Activated naive CD4-positive, alpha-beta T cell treated with anti-CD3 and anti-CD28 coated beads, Interleukin-2, amount 10 ng/mL, durations not matched to agents 7 days and 5 days (primary cell): Measurements from ENCODE around the gene MYF6.
"Not testable (repeated sequence)": the region's sequence is repeated elsewhere in the genome, so short reads cannot be mapped to it uniquely, and the experiment has no call there.

ENCODE experiments used
- CTCF ChIA-PET: fragments of 350-600 bp; sonication (Branson Sonifier 250); formaldehyde crosslinking; loops from one replicate; lab custom pipeline; 2021; ENCODE audit warnings: antibody characterized with exemption; lab: Charles Lee
- DNase-seq: peaks from one replicate; pipeline ENCODE4 v3.0.0-alpha.2; 2020
- H3K27ac Mint-ChIP-seq: one replicate; pipeline ENCODE4 v1.8.0; 2021; ENCODE audit warnings: mild to moderate bottlenecking, moderate library complexity, mixed read lengths
- H3K27me3 Mint-ChIP-seq: one replicate; pipeline ENCODE4 v1.8.0; 2021; ENCODE audit warnings: mild to moderate bottlenecking, mixed read lengths
- H3K36me3 Mint-ChIP-seq: one replicate; pipeline ENCODE4 v1.8.0; 2021; ENCODE audit warnings: mixed read lengths
- H3K4me1 Mint-ChIP-seq: one replicate; pipeline ENCODE4 v1.8.0; 2021; ENCODE audit warnings: mixed read lengths
- H3K4me3 Mint-ChIP-seq: one replicate; pipeline ENCODE4 v1.8.0; 2021; ENCODE audit warnings: mild to moderate bottlenecking, moderate library complexity, mixed read lengths
- H3K9me3 Mint-ChIP-seq: one replicate; pipeline ENCODE4 v1.8.0; 2021; ENCODE audit warnings: mixed read lengths

MYF6 gene

DNA sequence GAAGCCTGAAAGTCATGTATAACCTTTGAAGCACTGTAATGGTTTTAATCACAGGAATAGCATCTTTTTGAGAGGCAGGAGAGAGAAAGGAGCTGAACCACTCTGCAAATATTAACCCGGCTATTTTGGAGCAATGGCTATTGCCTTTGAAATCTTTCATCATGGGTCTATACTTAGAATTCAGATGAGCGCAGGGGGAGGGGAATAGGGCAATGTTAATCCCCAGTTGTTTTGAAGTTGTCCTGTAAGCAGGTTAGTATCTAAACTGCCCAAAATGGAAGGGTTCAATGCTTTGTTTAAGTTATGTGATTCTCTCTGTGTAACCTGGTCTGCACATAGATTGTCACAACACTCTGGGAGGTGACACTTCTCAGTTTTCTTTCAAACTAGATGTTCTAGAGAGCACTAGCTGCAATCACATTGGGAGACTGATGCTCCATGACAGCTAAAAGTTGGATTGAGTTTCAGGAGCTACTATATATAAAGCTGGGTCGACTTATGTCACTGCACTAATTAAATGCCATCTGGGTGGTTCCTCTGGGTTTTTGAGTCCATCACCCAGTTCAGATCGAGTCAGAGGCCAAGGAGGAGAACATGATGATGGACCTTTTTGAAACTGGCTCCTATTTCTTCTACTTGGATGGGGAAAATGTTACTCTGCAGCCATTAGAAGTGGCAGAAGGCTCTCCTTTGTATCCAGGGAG lies at the start of gene MYF6:
MYF6 (plus strand) TSS at position 509 of the 704 bp plus-strand sequence; CDS start at position 595, 86 bp downstream.
- no peaks in the 10 kb centered on the region for H3K36me3 Mint-ChIP-seq
- H3K4me3 Mint-ChIP-seq = no peak within 1 kb of the TSS
- no peak for DNase-seq
- CTCF ChIA-PET = no interaction called here
- H3K9me3 Mint-ChIP-seq = no peaks in the 10 kb centered on the region
- peaks cover 32% of the 10 kb centered on the region for H3K27me3 Mint-ChIP-seq
- H3K4me1 Mint-ChIP-seq = no peaks in the 10 kb centered on the region
- H3K27ac Mint-ChIP-seq = no peak within 1 kb of the TSS

DNA sequence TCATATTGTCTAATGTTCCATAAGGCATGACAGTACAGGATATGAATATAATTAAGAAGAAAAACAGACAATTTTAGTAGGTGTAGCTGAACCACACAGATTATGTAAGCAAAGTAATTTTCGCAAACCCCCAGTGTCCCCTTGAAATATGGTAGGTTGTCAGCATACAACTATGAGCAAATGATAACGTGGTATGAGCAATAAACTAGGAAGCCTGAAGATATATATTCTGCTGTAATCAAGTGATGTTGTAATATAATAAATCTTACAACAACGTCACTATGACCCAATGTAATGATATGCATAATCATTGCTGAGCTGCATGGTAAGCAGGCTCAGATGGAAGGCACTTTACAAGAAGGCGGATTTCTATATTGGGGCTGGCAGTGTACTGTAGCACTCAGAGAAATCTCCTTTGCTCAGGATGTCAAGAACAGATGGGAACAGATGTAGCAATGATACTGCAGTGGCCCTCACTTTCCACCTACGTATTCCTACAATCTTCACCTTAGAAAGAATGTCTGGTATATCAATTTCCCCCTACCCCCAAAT lies 47.8 kb upstream of the MYF6 start:
- no peaks in the 10 kb centered on the region for H3K9me3 Mint-ChIP-seq
- no peaks in the 10 kb centered on the region for H3K27me3 Mint-ChIP-seq
- CTCF ChIA-PET = no interaction called here
- H3K4me1 Mint-ChIP-seq = no peaks in the 10 kb centered on the region
- no peak for DNase-seq
- no peak overlapping the region for H3K4me3 Mint-ChIP-seq
- no peak overlapping the region for H3K27ac Mint-ChIP-seq
- H3K36me3 Mint-ChIP-seq = no peaks in the 10 kb centered on the region

DNA sequence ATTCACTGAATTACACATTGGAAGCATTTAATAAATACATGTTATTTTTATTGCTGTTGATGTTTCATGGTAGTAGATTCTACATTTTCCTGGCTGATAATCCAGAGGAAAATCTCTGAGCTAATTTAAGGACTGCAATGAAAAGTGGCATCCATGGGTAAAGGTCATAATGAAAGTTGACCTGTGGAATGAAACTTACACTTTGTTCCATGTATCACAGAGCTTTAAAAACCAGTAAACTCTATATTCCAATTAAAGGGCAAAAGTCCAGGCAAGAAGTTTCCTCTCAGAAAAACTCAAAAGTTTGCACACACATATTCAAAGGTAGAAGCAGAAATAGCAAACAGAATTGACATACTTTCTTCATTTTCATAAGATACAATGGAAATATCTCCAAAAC lies 44.8 kb upstream of the MYF6 start:
- Mint-ChIP-seq H3K27ac (no peak overlapping the region), H3K27me3 (no peaks in the 10 kb centered on the region), H3K36me3 (no peaks in the 10 kb centered on the region), H3K4me3 (no peak overlapping the region), H3K4me1 (no peaks in the 10 kb centered on the region), H3K9me3 (peaks cover 2% of the 10 kb centered on the region)
- CTCF ChIA-PET = no interaction called here
- no peak for DNase-seq

- H3K4me3 Mint-ChIP-seq = no peak overlapping the region
- no peaks in the 10 kb centered on the region for H3K27me3 Mint-ChIP-seq
- CTCF ChIA-PET = no interaction called here
- H3K27ac Mint-ChIP-seq = no peak overlapping the region
- H3K36me3 Mint-ChIP-seq = no peaks in the 10 kb centered on the region
- H3K4me1 Mint-ChIP-seq = no peaks in the 10 kb centered on the region
- DNase-seq = no peak
- peaks cover 3% of the 10 kb centered on the region for H3K9me3 Mint-ChIP-seq
These were observed 37.2 kb upstream of the MYF6 start for GRCh38 chr12:80670214-80670613.

DNA sequence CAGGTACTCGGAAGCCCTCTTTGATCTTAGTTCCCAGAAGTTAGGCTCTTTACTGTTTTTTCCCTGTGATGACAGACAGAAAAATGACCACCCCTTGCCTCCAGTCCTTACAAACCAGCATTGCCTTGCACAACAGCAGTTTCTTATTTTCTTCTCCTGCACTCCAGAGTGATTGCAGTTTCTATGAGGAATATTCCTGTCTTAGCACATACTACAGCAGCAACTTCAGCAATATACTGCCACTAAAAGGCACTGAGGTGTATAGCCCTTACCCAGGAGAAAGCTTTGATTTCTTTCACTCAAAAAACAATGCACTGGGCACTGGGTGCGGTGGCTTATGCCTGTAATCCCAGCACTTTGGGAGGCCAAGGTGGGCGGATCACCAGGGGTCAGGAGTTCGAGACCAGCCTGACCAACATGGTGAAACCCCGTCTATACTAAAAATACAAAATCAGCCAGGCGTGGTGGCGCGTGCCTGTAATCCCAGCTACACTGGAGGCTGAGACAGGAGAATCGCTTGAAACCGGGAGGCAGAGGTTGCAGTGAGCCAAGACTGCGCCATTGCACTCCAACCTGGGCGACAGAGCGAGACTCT lies 31.3 kb upstream of the MYF6 start:
- H3K9me3 Mint-ChIP-seq, H3K27me3 Mint-ChIP-seq, H3K4me1 Mint-ChIP-seq, H3K4me3 Mint-ChIP-seq, DNase-seq, H3K36me3 Mint-ChIP-seq, CTCF ChIA-PET: not testable (repeated sequence)
- H3K27ac Mint-ChIP-seq = peak overlapping the region; percentile 33

DNA sequence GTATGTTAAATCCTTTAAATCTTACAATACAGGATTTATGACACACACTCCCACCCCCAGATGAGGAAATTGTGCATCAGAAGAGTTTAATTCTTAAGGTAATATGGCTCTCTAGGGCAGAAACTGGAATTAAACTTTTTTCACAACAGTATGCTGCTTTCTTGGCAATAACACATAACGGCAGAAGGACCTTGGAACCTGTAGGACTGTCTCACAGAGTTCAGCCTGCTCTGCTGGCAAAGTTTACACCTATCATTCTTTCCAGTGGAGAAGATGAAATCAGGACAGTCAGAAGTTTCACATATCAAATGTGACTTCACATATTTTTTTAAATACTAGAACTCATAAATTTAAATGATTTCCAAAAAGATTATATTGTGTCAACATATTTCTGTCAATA lies 30.6 kb upstream of the MYF6 start:
- Mint-ChIP-seq H3K27ac (no peak overlapping the region), H3K27me3 (no peaks in the 10 kb centered on the region), H3K4me1 (no peaks in the 10 kb centered on the region), H3K4me3 (no peak overlapping the region), H3K9me3 (peaks cover 2% of the 10 kb centered on the region), H3K36me3 (no peaks in the 10 kb centered on the region)
- no peak for DNase-seq
- CTCF ChIA-PET = no interaction called here

DNA sequence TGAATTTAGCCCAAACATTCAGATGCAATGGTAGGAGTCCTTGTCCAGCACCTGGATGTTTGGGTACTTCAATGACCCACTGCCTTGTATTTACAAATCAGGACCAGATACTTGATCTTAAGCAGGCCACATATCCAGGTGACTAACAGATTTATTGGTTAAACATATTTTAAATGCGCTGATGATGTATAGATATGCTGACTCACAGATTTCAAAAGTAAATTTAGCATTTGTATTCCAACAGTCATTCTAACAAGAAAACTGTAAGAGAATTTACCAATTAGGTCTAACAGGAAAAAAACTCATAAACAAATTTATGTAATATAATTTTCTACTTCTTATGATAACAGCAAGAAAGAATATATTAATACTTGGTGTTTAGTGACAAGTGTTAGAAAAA lies 29.4 kb upstream of the MYF6 start:
- DNase-seq = no peak
- CTCF ChIA-PET = no interaction called here
- H3K27me3 Mint-ChIP-seq = no peaks in the 10 kb centered on the region
- no peaks in the 10 kb centered on the region for H3K36me3 Mint-ChIP-seq
- no peak overlapping the region for H3K27ac Mint-ChIP-seq
- no peaks in the 10 kb centered on the region for H3K4me1 Mint-ChIP-seq
- peaks cover 2% of the 10 kb centered on the region for H3K9me3 Mint-ChIP-seq
- H3K4me3 Mint-ChIP-seq = no peak overlapping the region

GRCh38 chr12:80679346-80680131 lies 27.9 kb upstream of the MYF6 start:
- Mint-ChIP-seq H3K4me1 (no peaks in the 10 kb centered on the region), H3K27ac (no peak overlapping the region), H3K9me3 (peaks cover 2% of the 10 kb centered on the region), H3K4me3 (no peak overlapping the region), H3K36me3 (no peaks in the 10 kb centered on the region), H3K27me3 (no peaks in the 10 kb centered on the region)
- CTCF ChIA-PET = no interaction called here
- DNase-seq = no peak

GRCh38 chr12:80681287-80681686 lies 26.1 kb upstream of the MYF6 start:
- Mint-ChIP-seq H3K9me3 (peaks cover 2% of the 10 kb centered on the region), H3K27me3 (no peaks in the 10 kb centered on the region), H3K4me1 (no peaks in the 10 kb centered on the region), H3K27ac (no peak overlapping the region), H3K36me3 (no peaks in the 10 kb centered on the region), H3K4me3 (no peak overlapping the region)
- DNase-seq = no peak
- CTCF ChIA-PET = no interaction called here

- H3K9me3 Mint-ChIP-seq = peaks cover 2% of the 10 kb centered on the region
- H3K27ac Mint-ChIP-seq = no peak overlapping the region
These were observed 25.6 kb upstream of the MYF6 start for GRCh38 chr12:80681786-80682185.

GRCh38 chr12:80684077-80684495 lies 23.3 kb upstream of the MYF6 start:
- CTCF ChIA-PET = no interaction called here
- no peaks in the 10 kb centered on the region for H3K36me3 Mint-ChIP-seq
- H3K4me3 Mint-ChIP-seq = no peak overlapping the region
- no peak for DNase-seq
- H3K4me1 Mint-ChIP-seq = no peaks in the 10 kb centered on the region
- H3K9me3 Mint-ChIP-seq = no peaks in the 10 kb centered on the region
- H3K27me3 Mint-ChIP-seq = no peaks in the 10 kb centered on the region
- H3K27ac Mint-ChIP-seq = no peak overlapping the region

More at GRCh38 chr12:80681786-80682185, 25.6 kb upstream of the MYF6 start:
- CTCF ChIA-PET = no interaction called here
- Mint-ChIP-seq H3K27me3 (no peaks in the 10 kb centered on the region), H3K4me3 (no peak overlapping the region), H3K36me3 (no peaks in the 10 kb centered on the region), H3K4me1 (no peaks in the 10 kb centered on the region)
- DNase-seq = no peak

DNA sequence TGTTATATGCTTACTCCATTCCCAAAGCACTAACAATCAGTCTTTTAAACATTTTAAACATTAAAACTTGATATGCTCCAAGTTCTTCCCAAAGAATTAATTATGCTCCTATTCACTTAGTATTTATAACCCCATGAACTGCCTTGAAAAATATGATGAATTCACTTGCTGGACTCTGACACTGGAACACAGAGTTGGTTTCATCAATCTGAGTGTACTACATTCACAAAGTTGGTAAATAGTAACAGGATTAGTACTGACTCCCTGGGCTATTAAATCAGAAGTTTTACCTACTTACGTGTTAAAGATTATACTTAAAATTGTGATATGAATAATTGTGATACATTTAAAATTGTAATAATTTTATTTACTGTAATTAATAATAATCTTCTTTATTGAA lies 17.3 kb upstream of the MYF6 start:
- Mint-ChIP-seq H3K4me1 (no peaks in the 10 kb centered on the region), H3K9me3 (no peaks in the 10 kb centered on the region), H3K36me3 (no peaks in the 10 kb centered on the region), H3K4me3 (no peak overlapping the region), H3K27ac (no peak overlapping the region), H3K27me3 (no peaks in the 10 kb centered on the region)
- DNase-seq = no peak
- CTCF ChIA-PET = no interaction called here

- no peaks in the 10 kb centered on the region for H3K27me3 Mint-ChIP-seq
- no peak overlapping the region for H3K4me3 Mint-ChIP-seq
- no peaks in the 10 kb centered on the region for H3K4me1 Mint-ChIP-seq
- no peak overlapping the region for H3K27ac Mint-ChIP-seq
- CTCF ChIA-PET = no interaction called here
- H3K9me3 Mint-ChIP-seq = no peaks in the 10 kb centered on the region
- no peaks in the 10 kb centered on the region for H3K36me3 Mint-ChIP-seq
- DNase-seq = no peak
These were observed 16.9 kb upstream of the MYF6 start for GRCh38 chr12:80690513-80690912.

DNA sequence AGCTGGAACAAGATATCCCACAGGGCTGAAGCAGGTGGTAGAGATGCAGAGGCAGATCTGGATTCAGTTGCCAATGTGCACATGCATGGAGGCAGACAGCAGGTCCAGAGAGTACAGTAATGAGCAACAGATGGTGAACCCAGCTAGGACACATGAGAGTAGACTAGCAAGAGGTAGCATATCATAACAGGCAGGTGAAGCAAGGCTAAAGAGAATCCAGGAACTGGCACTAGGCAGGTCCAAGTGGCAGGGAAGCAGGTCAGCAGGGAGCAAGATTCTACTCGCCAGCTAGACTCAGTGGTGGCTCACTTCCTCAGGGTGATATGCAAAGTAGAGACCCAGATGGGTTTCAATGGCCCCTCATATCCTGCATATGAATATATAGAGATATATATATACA lies 15.3 kb upstream of the MYF6 start:
- DNase-seq = no peak
- no peak overlapping the region for H3K4me3 Mint-ChIP-seq
- no peak overlapping the region for H3K27ac Mint-ChIP-seq
- H3K27me3 Mint-ChIP-seq = no peaks in the 10 kb centered on the region
- no peaks in the 10 kb centered on the region for H3K36me3 Mint-ChIP-seq
- H3K4me1 Mint-ChIP-seq = no peaks in the 10 kb centered on the region
- CTCF ChIA-PET = no interaction called here
- H3K9me3 Mint-ChIP-seq = no peaks in the 10 kb centered on the region
